BE2C (cell line): Measurements from ENCODE around the gene CERS4.

ENCODE experiments used
- DNase-seq: peaks from one replicate; pipeline ENCODE4 v3.0.0-alpha.2; 2020
- H3K27me3 ChIP-seq: fragments of 250-450 bp; sonication (Bioruptor Pico); 2 replicates; pipeline ENCODE4 v1.5.1; 2020; ENCODE audit warnings: mild to moderate bottlenecking
- H3K36me3 ChIP-seq: fragments of 250-450 bp; sonication (Bioruptor Pico); 2 replicates; pipeline ENCODE4 v1.5.1; 2020; ENCODE audit warnings: mild to moderate bottlenecking
- H3K4me1 ChIP-seq: fragments of 250-450 bp; sonication (Bioruptor Pico); 2 replicates; pipeline ENCODE4 v1.5.1; 2020
- H3K4me3 ChIP-seq: 2 replicates; pipeline ENCODE4 v1.5.1; 2011; ENCODE audit warnings: low read depth, low read length
- H3K9me3 ChIP-seq: fragments of 250-450 bp; sonication (Bioruptor Pico); 2 replicates; pipeline ENCODE4 v1.5.1; 2020
- TF ChIP-seq, protein P1 (sequence below): IDR thresholded peaks from 2 replicates; pipeline ENCODE4 v1.5.1; 2012; ENCODE audit warnings: mild to moderate bottlenecking, low read depth, low read length

CERS4 gene

DNA sequence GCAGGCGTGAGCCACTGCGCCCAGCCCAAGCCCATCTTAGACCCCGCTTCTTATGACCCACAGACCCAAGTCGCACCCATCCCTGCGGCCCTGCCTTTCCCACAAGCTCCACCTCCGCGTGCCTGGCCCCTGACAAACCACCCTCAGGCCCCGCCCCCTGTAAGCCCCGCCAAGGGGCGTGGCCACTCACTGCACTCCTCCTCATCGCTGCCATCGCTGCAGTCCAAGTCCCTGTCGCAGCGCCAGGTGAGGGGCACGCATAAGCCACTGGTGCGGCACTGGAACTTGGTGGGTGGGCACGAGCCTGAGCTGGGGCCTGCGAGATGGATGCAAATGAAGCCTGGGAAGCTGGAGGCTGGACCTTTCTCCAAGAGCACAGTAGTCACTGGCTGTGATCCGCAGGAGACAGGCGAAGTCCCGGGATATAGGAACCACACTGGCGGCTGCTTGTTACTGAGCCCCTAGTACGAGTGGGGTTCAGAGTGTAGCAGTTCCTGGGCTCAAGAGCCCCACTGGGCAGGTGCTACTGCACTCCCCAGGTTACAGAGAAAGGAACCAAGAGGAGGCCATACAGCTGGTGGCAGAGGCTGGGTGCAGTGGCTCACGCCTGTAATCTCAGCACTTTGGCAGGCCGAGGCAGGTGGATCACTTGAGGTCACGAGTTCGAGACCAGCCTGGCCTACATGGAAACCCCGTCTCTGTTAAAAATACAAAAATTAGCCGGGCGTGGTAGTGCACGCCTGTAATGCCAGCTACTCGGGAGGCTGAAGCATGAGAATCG, 95.9 kb downstream of the CERS4 start:
- peak; percentile 82 for DNase-seq
- Histone ChIP-seq H3K4me3 (no peak overlapping the region), H3K4me1 (peaks cover 3% of the 10 kb centered on the region; the same call in 1 of the 2 replicates), H3K9me3 (no peaks in the 10 kb centered on the region), H3K27me3 (no peaks in the 10 kb centered on the region), H3K36me3 (peaks cover 37% of the 10 kb centered on the region)
- TF ChIP-seq, protein P1, sequence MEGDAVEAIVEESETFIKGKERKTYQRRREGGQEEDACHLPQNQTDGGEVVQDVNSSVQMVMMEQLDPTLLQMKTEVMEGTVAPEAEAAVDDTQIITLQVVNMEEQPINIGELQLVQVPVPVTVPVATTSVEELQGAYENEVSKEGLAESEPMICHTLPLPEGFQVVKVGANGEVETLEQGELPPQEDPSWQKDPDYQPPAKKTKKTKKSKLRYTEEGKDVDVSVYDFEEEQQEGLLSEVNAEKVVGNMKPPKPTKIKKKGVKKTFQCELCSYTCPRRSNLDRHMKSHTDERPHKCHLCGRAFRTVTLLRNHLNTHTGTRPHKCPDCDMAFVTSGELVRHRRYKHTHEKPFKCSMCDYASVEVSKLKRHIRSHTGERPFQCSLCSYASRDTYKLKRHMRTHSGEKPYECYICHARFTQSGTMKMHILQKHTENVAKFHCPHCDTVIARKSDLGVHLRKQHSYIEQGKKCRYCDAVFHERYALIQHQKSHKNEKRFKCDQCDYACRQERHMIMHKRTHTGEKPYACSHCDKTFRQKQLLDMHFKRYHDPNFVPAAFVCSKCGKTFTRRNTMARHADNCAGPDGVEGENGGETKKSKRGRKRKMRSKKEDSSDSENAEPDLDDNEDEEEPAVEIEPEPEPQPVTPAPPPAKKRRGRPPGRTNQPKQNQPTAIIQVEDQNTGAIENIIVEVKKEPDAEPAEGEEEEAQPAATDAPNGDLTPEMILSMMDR, result no peak

DNA sequence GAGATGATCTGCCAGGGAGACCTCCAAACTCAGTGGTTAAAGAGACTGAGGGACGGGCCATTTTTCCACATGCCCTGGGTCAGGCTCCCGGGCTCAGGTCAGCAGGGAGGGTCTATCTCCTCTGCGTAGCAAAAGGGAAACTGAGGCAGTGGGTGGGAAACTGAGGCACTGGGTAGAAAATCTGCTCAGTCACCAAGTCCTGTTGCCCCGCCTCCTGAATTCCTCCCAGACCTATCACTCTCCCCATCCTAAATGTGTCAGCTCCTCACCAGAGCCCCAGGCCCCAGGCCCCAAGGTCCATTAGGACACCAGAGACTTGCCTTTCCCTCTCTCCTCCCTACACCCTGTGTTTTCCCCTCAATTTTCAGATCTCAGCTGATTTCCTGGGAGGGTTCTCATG, 96.6 kb downstream of the CERS4 start:
- TF ChIP-seq, protein P1, result no peak
- no peak overlapping the region for H3K4me3 ChIP-seq
- no peaks in the 10 kb centered on the region for H3K27me3 ChIP-seq
- H3K4me1 ChIP-seq, result peaks cover 3% of the 10 kb centered on the region; the same call in 1 of the 2 replicates
- no peaks in the 10 kb centered on the region for H3K9me3 ChIP-seq
- DNase-seq, result peak; percentile 2
- H3K36me3 ChIP-seq, result peaks cover 38% of the 10 kb centered on the region

DNA sequence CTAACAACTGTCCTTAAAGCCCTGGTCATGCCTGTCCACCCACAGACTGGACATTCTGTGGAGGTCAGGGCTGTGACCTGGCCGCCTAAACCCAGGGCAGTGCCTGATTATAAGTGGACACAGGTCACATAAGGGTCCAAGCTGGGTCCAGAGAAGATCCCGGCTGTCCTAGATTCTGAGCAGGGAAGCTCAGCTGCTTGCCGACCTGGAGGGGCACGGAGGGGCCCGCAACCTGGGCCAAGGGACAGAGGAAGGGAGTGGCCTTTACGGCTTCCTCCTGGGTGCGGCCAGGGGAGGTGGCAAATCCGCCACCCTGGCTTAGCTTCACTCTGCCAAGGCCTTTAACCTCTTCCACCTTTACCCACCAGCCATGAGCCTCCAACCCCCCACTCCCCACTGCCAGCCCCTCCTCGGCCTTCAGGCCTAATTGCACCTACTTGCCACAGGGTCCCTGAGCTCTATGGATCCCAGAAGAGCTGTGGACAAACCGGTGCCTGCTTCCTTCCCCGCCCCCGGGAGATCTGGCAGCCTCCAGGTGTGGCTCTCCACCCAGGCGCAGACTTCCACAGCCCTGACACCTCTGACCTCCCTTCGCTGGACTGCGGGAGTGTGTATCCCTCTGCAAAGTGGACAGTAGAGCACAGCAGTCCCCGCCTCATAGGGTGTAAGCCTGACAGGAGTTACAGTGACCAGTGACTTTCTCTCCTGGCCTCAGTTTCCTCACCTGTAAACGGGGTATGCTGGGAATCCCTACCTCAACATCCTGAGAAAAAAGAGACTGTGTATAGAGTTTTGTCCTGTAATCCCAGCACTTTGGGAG, 97.3 kb downstream of the CERS4 start:
- peak; percentile 8 for DNase-seq
- peaks cover 3% of the 10 kb centered on the region; the same call in 1 of the 2 replicates for H3K4me1 ChIP-seq
- H3K9me3 ChIP-seq, result no peaks in the 10 kb centered on the region
- TF ChIP-seq, protein P1, result no peak
- peak overlapping the region; percentile 97 for H3K4me3 ChIP-seq
- peaks cover 44% of the 10 kb centered on the region for H3K36me3 ChIP-seq
- no peaks in the 10 kb centered on the region for H3K27me3 ChIP-seq

DNA sequence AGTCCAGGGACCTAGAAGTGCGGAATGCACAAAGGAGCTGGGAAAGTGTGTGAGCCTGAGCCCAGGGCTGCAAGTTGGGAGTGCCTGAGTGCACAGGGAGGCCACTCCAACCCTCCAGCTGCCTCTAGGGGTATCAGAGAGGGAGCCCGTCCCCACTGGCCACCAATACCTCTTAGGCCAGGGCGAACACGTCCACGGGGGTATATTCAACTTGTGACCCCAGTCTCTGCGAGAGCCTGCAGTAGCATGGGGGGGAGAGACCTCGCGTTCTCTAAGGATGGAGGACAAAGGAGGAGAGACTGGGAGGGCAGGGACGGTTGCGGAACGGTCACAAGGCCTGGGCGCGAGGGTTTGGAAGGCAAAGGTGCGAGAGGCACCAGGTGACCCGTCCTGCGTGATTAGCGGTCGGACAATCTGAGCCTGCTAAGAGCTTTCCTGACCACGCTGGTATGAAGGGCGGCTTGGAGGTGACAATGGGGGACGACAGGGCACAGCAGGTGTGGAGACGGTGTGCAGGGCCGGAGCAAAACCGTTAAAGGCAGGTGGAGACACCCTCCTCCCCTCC, 98.3 kb downstream of the CERS4 start:
- Histone ChIP-seq H3K27me3 (no peaks in the 10 kb centered on the region), H3K36me3 (peaks cover 40% of the 10 kb centered on the region), H3K4me1 (peaks cover 3% of the 10 kb centered on the region; the same call in 1 of the 2 replicates), H3K9me3 (no peaks in the 10 kb centered on the region), H3K4me3 (peak overlapping the region; percentile 97)
- peak; percentile 33 for DNase-seq
- TF ChIP-seq, protein P1, result no peak

DNA sequence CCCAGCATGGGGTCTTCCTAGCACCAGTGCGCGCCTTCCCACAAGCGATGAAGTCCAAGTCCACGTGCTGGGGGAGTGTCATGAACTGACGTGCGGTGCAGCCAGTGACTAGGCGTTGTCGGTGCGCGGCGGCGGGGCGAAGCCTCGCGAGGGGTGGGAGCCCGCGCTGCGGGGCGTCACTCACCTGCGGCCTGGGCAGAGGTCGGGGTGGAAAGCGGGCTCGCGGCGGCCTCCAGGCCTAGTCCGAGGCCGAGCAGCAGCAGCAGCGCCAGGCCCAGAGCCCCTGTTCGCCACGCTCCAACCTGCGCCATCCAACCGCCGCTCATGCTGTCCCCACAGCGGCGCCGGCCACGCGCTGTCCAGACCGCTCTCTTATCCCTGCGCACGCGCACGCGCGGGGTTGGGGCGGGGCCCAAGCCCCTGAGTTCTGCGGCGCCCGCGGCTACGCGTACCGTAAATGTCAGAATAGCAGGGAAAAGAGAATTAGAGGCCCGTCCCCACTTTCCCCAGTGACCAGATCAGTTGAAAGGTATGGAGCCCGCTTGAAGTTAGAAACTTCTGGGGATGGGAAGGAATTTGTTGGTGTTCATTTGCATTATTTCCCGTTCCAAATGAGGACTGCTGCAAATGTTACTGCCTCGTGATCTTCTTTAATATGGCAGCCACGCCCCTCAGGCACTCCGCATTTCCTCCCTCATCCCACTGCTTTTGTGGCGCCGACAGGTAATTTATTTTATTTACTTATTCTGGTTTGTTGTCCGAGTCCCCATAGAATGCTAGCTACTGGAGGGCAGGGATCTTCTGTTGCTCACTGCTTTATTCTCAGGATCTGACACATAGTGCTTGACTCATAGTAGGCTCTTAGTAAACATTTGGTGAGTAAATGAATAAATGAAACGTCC, 99.0 kb downstream of the CERS4 start, which contains the start of gene CD320:
Gene CD320 (minus strand): TSS at position 394 of the 902 bp plus-strand sequence. CDS start 68 bp downstream, at position 326.
- H3K9me3 ChIP-seq, result no peaks in the 10 kb centered on the region
- peaks cover 36% of the 10 kb centered on the region for H3K36me3 ChIP-seq
- peak; percentile 94 for DNase-seq
- H3K27me3 ChIP-seq, result no peaks in the 10 kb centered on the region
- TF ChIP-seq, protein P1, result no peak
- H3K4me3 ChIP-seq, result peak within 1 kb of the TSS; percentile 97
- H3K4me1 ChIP-seq, result peaks cover 3% of the 10 kb centered on the region; the same call in 1 of the 2 replicates
